HG02852 (cell line): ENCODE results near the gene NGF.
"Not testable (repeated sequence)": the region's sequence is repeated elsewhere in the genome, so short reads cannot be mapped to it uniquely, and the experiment has no call there.

Experiments
- ATAC-seq: cut with Tn5 transposase; IDR thresholded peaks from one replicate; pipeline ENCODE4 v1.9.1; 2021; ENCODE audit warnings: mild to moderate bottlenecking, moderate library complexity; ENCODE audit not compliant: unreplicated experiment

Gene NGF

DNA sequence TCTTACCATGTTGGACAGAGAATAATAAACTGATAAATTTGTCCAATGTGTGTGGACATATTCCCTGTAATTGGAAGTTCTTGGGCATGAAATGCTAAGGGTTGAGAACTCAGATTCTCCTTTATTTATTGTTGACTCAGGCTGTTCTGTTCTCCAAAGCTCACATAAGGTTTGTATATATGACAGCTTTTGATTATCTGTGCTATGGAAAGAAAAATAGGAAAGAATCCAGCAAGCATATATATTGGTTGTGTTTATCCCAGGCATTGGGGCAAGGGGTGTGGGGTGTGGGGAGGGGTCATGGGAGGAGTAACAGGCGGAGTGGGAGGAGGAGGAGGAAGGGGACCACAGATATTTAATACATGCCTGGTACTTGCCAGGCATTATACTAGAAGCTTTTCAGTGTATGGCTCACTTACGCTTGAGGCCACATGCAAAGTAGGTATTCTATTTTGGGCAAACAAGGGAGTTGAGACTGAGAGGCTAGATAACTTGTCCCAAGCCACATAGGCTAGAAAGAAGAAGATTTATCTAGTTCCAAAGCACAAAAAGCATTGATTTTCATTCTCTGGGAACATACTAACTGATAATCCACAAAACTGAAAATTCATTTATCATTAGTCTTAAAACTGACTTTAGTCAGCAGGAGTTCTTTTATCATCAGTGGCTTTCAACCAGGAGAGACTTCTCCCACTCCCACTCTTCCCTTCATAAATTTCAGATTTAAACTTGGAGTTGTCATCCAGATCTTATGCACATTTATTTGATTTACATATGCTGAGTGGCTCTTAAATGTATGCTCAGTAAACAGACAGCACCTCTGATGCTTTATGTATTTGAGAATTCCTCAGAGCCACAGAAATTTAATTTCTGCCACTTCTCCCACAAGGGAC, 27.2 kb downstream of the NGF start:
- ATAC-seq = peak; percentile 69

DNA sequence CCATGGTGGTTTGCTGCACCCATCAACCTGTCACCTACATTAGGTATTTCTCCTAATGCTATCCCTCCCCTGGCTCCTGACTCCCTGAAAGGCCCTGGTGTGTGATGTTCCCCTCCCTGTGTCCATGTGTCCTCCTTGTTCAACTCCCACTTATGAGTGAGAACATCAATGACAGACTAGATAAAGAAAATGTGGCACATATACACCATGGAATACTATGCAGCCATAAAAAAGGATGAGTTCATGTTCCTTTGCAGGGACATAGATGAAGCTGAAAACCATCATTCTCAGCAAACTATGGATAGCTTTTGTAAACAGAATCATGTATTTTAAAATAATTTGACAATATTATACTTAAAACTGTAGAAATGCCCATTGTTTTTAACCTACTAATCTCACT, 28.5 kb downstream of the NGF start:
- ATAC-seq = not testable (repeated sequence)

DNA sequence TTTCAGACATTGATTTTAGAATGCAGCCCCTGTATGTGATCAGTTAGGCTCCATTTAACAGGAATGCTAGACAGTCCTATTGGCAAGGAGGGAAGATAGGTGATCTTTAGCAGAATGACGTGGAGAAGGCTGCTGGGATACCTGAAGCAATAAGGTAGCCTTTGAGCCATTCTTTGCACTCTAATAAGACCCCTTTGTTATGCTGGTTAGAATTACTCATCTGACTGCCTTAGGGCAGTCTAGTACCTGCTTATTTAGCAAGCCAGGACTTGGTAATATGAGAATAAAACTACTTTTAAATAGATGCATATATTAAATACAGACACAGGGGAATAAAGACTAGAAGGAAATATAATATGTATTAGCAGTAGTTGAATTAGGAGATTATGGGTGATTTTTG, 29.1 kb downstream of the NGF start:
- no peak for ATAC-seq

DNA sequence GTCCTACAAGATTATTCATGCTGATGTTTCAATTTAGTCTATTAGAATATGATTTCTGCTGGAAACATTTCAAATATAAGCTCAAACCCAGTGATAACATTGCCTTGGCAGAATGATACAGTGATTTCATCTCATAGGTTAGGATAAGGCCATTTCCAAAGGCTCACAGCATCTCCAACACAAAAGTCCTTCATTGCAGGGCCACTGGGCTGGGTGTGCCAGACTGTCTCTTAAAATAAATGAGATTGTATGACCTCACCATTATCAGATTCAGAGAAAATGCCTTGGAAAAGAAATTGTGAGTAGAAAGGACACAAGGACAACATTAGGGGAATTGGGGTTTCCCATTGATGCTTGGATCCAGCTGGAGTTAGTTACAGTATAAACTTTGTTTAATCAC, 30.4 kb downstream of the NGF start:
- ATAC-seq = no peak

DNA sequence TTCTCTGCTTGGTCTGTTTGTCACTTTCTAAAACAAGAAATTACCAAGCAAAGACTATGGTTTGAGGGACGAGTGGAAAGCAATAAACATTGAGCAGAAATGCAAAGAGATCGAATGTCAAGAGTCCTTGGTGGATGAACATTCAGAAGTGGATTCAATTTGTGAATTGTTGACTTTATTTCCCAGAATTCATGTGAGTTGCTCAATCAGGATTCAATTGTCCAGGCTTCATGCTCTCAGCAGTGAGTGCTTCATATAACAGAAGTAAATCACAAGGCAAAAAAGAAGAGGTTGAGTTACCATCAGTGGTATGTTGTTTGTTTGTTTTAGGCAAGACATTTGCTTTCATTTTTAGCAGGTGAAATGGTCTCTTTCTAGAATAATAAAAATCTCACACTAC, 31.9 kb downstream of the NGF start:
- no peak for ATAC-seq

DNA sequence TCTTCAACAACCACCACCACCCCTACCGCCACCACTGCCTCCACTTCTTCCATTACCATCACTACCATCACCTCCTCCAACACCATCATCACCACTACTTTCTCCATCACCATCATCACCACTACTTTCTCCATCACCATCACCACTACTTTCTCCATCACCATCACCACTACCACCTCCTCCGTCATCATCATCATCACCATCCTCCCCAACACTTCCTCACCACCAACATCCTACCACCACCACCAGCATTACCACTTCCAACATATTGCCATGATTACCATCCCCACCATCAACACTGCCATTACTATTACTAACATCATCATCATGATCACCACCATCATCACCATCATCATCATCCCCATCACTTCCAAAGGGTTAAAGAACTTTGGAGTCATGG, 34.7 kb downstream of the NGF start:
- no peak for ATAC-seq

DNA sequence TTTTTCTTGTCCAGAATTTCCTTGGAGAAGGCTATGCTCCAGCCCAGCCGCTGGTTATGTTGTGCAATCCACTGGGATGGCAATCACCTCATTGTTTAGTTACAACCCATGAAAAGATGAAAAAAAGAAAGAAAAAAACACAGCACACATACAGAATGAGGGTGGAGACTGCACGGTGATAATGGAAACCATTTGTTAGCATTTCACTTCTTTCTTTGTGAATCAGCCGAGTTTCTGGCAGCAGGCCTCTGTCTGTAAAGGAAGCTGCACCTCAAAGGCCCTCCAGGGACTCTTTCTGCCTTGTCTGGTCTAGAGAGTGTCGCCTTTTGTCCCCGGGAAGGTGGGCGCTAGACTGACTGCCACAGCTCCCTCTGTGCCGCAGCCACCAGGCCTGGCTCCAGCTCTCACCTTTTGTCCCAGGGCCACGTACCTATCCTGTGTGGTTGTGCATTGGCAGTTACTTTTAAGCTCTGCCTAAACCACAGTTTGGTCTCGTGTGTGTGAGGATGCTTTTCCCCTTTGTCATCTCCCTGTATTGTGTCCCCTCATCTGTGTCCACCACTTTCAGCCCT, 35.6 kb downstream of the NGF start:
- no peak for ATAC-seq

DNA sequence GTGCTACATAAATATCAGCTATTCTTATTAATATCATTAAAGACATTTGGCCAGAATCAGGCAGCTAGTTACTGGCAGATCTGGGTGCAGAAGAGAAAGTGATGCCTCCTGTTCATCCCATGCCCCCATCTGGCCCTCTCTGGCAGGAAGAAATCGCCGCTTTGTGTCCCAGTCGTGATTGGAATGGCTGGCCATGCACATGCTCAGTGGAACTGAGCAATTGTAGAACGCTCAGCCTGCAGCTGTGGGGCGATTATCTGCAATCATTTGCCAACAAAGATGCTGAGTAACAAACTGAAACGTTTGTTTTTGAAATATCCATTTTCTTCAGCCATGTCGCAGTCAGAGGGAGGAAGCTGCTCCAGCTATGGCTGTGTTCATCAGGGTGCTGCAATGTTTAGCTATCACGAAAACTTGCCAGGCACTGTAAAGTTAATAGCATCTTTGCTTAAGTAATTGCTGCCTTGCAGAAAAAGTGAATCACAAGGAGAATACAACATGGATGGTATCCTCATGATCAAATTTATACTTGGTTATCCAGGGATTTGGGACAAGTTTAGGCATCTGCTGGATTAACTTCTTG, 36.5 kb downstream of the NGF start:
- no peak for ATAC-seq

DNA sequence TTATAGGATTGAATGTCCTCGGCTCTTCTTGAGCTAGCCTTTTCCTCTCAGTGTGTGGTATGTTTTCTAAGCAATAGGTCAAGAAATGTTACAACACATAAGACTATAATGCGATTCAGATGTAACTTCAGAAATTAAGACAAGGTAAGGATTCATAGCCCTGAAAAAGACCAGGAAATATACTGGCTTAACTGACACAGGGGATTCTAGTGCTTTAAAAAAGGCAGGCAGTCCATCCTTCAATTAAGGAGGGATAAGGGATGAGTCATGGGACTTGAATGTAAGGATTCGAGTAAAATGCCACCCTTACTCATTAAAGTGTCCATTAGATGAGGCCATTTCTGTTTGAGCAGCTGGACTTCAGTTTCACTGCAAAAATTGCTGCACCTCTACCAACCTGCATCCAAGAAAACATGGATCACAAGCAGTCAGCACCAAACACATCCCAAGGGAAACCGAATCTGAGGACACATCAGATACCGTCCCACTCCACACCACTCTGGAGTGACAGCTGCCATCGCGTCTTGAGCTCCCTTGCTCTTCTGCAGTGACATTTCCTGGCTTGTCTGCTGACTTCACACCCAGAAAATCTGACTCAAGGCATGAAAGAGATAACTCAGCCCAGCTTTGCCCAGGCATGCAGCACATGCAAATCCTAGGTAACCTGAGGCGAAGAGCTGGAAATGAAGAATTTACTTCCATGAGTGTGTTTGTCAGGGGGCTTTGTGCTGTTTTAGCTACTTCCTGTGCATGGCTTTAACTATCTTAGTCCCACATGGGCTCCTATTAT, 37.8 kb downstream of the NGF start:
- ATAC-seq = no peak

DNA sequence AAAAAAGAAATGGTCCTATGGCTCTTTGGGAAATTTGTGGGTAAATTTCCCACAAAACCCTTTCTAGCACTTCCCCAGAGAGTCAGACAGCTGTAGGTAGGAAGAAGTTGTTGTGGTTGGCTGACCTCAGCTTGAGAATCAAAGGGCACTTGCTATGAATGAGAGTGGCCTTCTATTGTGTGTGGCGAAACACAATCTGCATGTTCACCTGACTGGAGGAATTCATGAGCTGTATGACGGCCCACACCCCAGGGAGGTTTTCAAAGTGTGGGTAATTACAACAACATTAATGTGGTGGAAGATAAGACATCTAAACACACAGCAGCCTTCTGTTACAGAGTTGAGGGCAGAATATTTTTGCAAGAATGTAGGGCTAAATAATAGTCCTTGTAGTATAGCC, 38.8 kb downstream of the NGF start:
- no peak for ATAC-seq

DNA sequence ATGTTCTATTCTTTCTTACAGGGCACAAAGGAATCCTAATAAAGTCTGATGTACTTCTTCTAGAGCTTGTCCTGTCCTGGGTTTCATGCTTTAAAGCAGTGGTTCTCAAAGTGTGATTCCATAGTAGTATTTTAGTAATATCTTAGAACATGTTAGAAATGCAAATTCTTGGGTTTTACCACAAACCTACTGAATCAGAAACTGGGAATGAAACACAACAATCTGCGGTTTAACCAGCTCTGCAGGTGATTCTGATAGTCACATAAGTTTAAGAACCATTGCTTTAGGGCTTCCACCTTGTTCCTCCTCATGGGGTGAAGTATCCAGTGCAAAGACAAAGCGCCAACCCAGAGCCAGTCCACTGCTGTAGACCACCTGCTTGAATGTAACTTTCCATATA, 41.1 kb downstream of the NGF start:
- ATAC-seq = peak; percentile 88

DNA sequence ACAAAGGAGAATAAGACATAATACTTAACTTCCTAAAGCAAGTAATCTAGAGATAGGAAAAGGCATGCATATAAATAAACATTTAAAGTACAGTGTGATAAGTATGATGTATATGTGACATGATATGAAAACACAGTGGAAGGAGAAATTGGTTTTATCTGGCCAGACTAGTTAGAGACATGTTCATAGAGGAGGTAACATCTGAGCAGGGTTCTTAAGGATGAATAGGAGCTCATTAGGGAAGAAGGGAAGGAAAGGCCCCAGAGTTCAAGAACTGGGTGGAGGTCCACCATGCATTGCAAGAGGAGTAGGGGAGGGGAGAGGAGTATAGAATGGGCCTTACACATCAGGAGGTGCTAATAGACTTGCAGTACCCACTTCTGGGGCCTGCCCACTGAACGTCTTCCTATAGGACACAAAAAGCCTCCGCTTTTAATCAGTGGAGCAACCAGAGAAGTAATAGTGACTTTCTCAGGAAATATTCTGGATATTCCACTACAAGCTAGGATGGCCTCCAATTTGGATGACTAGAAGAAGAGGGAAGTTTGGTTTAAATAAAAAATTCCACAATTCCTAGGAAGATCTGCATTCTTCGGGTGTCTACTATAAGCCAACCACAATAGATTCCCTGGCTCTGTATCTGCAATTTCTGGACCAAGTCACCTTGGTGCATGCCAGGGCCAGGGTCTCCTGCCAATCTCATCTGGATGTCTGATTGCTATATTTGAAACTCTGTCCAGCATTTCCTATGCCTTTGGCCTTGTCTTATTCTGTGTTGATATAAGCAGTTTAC, 41.9 kb downstream of the NGF start:
- no peak for ATAC-seq

DNA sequence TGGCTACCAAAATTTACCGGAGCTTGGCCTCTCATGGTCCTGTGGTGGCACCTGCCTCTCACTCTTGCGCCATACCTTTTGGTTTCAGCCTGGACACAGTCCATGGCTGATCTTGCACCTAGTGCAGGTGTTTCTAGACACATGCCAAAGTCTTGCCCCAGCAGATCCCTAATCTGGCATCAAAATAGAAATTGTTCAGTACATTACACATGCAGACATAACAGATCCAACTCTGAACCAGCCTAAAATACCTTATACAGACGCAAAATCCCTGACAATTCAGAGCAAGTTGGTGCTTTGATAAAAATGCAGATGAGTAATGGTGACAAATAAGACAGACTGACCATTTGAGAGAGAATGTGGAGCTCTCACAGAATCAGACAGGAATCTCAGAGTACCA, 44.1 kb downstream of the NGF start:
- no peak for ATAC-seq

DNA sequence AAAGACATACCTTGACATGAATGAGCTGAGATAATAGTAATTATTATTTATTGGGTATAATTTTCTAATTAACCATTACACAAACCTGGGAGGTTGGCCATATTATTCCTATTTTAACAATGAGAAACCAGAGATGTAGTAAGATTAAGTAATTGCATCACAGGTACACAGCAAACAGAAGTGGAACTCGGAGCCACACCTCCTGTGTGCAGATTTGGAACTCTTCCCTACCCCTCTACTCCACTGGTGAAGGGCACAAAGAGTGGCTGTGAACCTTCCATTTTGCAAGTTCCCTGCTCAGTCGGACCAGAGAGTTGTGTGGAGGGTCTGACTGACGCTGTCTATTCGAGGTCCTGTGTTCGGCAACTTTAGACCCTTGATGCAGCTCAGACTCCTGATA, 45.0 kb downstream of the NGF start:
- no peak for ATAC-seq

DNA sequence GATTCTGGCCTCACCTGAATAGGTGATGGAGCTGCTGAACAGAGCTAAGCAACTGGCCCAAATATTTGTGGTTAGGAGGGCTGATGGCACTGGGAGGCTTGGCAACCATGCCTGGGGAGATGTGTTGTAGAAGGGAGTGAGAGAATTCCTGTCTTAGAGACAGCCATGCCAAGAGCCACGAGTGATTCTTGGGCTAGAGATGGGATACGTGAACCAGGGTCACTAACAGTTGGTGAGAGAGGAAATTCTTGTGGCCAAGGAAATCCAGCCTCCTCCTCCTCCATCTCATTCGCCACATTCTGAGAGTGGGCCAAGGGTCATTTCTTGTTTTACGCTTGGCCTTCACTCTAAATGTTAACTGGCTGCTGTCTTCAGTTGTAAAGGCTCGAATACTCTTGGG, 46.3 kb downstream of the NGF start:
- no peak for ATAC-seq

DNA sequence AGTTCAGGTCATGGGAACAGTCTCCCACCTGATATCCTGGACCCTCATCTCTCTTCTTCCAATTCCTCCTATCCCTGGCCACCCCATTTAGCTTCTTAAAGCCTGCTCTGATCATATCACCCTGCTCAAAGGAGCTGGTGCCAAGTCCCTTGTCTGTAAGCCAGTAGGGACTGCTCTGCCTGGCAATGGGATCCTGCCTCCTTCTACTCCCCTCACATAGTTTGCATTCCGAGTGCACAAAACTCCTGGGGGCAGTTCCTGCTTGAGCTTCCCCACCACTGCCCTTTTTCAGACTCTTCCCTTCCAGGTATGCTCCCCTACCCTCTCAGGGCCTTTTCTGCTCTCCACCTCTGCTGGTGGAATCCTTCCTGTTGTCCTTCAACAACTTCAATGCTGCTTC, 48.1 kb downstream of the NGF start:
- no peak for ATAC-seq

DNA sequence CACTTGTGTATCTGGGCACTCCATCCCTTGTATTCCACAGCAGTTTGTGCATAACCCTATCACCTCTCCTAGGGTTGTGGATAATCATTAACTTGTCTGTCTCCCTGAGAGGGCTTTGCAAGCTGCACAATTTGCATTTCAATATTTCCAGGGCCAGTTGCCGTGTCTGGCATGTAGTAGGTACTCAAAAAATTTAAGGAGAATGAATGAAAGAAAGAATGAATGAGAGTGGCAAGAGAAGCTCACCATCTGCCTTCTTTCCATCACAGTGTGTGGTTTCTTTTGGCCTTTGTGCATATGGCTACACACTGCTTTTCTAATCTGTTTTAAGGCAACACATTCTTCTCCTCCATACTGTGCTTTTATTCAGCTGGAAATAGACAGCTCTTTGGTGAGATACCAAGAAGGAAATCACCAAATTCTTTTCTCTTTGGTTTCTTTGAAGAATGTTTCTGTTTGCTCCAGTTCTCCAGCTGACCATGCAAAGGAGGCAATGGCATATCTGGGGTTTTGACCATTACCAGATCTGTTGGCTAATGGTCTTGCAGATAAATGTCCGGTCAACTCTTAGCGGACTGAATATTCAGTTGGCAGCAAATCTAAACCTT, 49.4 kb downstream of the NGF start:
- ATAC-seq = no peak

DNA sequence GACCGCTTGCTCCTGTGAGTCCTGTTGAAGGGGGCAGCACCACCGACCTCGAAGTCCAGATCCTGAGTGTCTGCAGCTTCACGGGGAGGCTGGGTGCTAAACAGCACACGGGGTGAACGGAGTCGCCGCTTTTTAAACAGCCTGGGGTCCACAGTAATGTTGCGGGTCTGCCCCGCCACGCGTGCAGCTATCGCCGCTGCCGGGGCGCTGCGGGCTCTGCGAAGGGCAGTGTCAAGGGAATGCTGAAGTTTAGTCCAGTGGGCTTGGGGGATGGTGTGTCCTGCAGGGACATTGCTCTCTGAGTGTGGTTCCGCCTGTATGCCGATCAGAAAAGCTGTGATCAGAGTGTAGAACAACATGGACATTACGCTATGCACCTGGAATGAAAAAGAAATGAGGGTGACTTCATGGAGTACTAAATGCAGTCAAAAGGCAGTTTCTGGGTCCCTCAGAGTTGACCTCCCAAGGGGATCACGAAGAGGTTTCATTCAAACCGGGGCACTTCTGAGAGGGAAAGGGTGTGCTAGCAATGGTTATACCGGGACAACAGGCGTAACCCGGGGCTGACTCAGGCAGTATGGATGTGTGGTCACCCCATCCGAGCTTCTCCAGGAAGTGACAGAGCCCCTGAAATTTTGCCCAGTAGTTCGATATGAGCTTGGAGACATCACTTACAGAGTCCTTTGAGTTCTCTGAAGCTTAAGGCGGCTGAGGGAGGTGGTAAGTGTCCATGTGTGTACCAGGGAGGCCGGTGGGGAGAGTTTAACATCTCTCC, 51.4 kb downstream of the NGF start:
- ATAC-seq = no peak

DNA sequence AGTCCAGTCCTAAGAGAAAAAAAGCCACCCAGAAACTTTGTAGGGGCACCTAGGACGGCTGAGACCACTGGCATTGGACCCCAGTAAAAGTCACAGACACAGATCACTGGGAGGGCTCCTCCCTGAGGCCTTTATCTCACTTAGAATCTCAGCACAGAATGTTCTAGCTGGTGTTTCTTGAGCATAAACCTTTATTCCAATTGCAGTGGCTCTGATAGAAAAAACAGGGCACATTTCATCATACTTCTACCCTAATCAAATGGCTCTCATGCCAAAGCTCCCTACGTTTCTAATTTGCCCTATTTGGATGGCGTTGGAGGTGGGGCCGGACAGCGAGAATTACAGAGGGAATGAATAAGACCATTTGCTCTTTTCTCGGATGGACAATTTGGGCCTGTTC, 53.8 kb downstream of the NGF start:
- no peak for ATAC-seq
